Measurements from ENCODE around the gene FAM222B. TPM values are rescaled to one million over a fixed set of nuclear protein-coding genes. Genes with fewer than 3 reads are reported as not detected.

FAM222B gene, protein sequence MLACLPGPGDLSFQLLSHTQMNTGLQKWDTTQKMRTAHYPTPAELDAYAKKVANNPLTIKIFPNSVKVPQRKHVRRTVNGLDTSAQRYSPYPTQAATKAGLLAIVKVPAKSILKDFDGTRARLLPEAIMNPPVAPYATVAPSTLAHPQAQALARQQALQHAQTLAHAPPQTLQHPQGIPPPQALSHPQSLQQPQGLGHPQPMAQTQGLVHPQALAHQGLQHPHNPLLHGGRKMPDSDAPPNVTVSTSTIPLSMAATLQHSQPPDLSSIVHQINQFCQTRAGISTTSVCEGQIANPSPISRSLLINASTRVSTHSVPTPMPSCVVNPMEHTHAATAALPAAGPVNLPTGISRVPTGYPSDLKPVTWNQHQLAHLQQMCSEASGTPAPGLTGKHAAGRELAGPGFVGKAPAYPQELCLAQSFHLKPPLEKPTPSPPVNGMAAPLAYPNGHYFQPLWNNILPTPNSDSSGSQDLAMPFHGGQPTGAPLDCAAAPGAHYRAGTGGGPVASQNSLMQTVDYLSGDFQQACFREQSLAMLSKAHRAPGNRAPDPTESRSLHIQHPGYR
- 2.5 TPM for total RNA-seq
- 9.5 TPM for polyA plus RNA-seq
- long read RNA-seq, donor 1, partial matches to known transcripts = 6 of 6 reads
- long read RNA-seq, donor 1, other reads (novel, unspliced or antisense) = 0 of 6 reads
- long read RNA-seq, donor 2 = 0 reads
- long read RNA-seq, donor 3, full-length matches to known transcripts = 4 of 4 reads
- long read RNA-seq, donor 3, partial matches to known transcripts = 0 of 4 reads
- long read RNA-seq, donor 3, other reads (novel, unspliced or antisense) = 0 of 4 reads
- long read RNA-seq, donor 4, full-length matches to known transcripts = 2 of 2 reads
- long read RNA-seq, donor 4, partial matches to known transcripts = 0 of 2 reads
- long read RNA-seq, donor 4, other reads (novel, unspliced or antisense) = 0 of 2 reads
- long read RNA-seq, donor 5, full-length matches to known transcripts = 3 of 80 reads
- long read RNA-seq, donor 5, partial matches to known transcripts = 62 of 80 reads
- long read RNA-seq, donor 5, other reads (novel, unspliced or antisense) = 15 of 80 reads
- long read RNA-seq, donor 6, full-length matches to known transcripts = 3 of 19 reads
- long read RNA-seq, donor 6, partial matches to known transcripts = 7 of 19 reads
- long read RNA-seq, donor 6, other reads (novel, unspliced or antisense) = 9 of 19 reads
- long read RNA-seq, donor 7, full-length matches to known transcripts = 7 of 27 reads
- long read RNA-seq, donor 7, partial matches to known transcripts = 6 of 27 reads
- long read RNA-seq, donor 7, other reads (novel, unspliced or antisense) = 14 of 27 reads
- long read RNA-seq, donor 8, full-length matches to known transcripts = 4 of 4 reads
- long read RNA-seq, donor 8, partial matches to known transcripts = 0 of 4 reads
- long read RNA-seq, donor 8, other reads (novel, unspliced or antisense) = 0 of 4 reads
- long read RNA-seq, donor 9, full-length matches to known transcripts = 4 of 9 reads
- long read RNA-seq, donor 9, partial matches to known transcripts = 0 of 9 reads
- long read RNA-seq, donor 9, other reads (novel, unspliced or antisense) = 5 of 9 reads
- long read RNA-seq, donor 10, partial matches to known transcripts = 12 of 17 reads
- long read RNA-seq, donor 10, other reads (novel, unspliced or antisense) = 0 of 17 reads

- Histone ChIP-seq H3K4me1 (ENCODE audit: control insufficient read depth in 2 of 2, insufficient read depth in 2 of 2, low read length in 2 of 2) (peaks cover 0 to 11% of the 10 kb centered on the region in 2 donors), H3K27ac (ENCODE audit: low read depth in 1 of 2, low read length in 1 of 2) (peak within 1 kb of the TSS; percentile 63 to 78), H3K4me3 (ENCODE audit: low read length in 2 of 2) (peak within 1 kb of the TSS; percentile 63 to 88), H3K36me3 (ENCODE audit: control insufficient read depth in 2 of 2, insufficient read depth in 2 of 2, low read length in 1 of 2) (no peaks in the 10 kb centered on the region), H3K9me3 (ENCODE audit: control insufficient read depth in 2 of 2, insufficient read depth in 1 of 2, low read length in 1 of 2) (peaks cover 0 to 1% of the 10 kb centered on the region in 2 donors), H3K27me3 (ENCODE audit: control insufficient read depth in 2 of 2, insufficient read depth in 1 of 2, low read length in 1 of 2) (no peaks in the 10 kb centered on the region)
- peak; percentile 59 to 91 (median 74) for DNase-seq (ENCODE audit: low read depth in 6 of 9, low spot score in 9 of 9)
- WGBS = under 1% methylated on average over 44 of the region's 44 CpGs
Measured at GRCh38 chr17:28842282-28843012, at the start of gene FAM222B. Gene FAM222B, minus strand, starts transcription at chr17:28842790. Its CDS starts 76,123 bp downstream, at chr17:28766667.

- Histone ChIP-seq H3K4me3 (ENCODE audit: low read length in 2 of 2) (no peak overlapping the region), H3K27ac (ENCODE audit: low read depth in 1 of 2, low read length in 1 of 2) (peak overlapping the region in 1 of 2 donors; percentile 48), H3K9me3 (ENCODE audit: control insufficient read depth in 2 of 2, insufficient read depth in 1 of 2, low read length in 1 of 2) (no peaks in the 10 kb centered on the region), H3K27me3 (ENCODE audit: control insufficient read depth in 2 of 2, insufficient read depth in 1 of 2, low read length in 1 of 2) (no peaks in the 10 kb centered on the region), H3K36me3 (ENCODE audit: control insufficient read depth in 2 of 2, insufficient read depth in 2 of 2, low read length in 1 of 2) (no peaks in the 10 kb centered on the region), H3K4me1 (ENCODE audit: control insufficient read depth in 2 of 2, insufficient read depth in 2 of 2, low read length in 2 of 2) (peaks cover 14 to 31% of the 10 kb centered on the region in 2 donors)
- WGBS = 95% methylated on average over 4 of the region's 4 CpGs
- DNase-seq (ENCODE audit: low read depth in 6 of 9, low spot score in 9 of 9) = no peak
Measured at GRCh38 chr17:28892024-28892423, 49.4 kb upstream of the FAM222B start.

DNA sequence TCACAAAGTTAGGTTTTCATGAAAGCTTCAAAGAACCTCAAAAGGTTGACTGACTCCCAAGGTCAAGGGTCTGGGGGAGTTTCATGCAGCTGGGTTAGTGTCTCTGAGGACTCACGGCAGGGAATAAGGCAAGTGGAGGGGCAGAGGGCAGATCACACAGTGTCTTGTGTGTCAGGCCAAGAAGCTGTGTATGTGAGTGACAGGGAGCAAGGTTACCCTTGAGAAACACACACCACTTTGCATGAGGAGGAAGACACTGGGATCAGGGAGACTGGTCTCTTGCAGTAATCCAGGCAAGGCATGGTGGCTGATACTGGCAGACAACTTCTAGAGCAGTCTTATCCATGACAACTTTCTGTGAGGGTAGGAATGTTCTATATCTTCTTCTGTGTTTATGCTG, 48.6 kb upstream of the FAM222B start:
- H3K4me3 ChIP-seq (ENCODE audit: low read length in 2 of 2) = no peak overlapping the region
- 90% methylated on average over 1 of the region's 1 CpG for WGBS
- no peak overlapping the region for H3K27ac ChIP-seq (ENCODE audit: low read depth in 1 of 2, low read length in 1 of 2)
- H3K4me1 ChIP-seq (ENCODE audit: control insufficient read depth in 2 of 2, insufficient read depth in 2 of 2, low read length in 2 of 2) = peaks cover 9 to 25% of the 10 kb centered on the region in 2 donors
- no peaks in the 10 kb centered on the region for H3K36me3 ChIP-seq (ENCODE audit: control insufficient read depth in 2 of 2, insufficient read depth in 2 of 2, low read length in 1 of 2)
- H3K27me3 ChIP-seq (ENCODE audit: control insufficient read depth in 2 of 2, insufficient read depth in 1 of 2, low read length in 1 of 2) = no peaks in the 10 kb centered on the region
- H3K9me3 ChIP-seq (ENCODE audit: control insufficient read depth in 2 of 2, insufficient read depth in 1 of 2, low read length in 1 of 2) = no peaks in the 10 kb centered on the region
- DNase-seq (ENCODE audit: low read depth in 6 of 9, low spot score in 9 of 9) = no peak

DNA sequence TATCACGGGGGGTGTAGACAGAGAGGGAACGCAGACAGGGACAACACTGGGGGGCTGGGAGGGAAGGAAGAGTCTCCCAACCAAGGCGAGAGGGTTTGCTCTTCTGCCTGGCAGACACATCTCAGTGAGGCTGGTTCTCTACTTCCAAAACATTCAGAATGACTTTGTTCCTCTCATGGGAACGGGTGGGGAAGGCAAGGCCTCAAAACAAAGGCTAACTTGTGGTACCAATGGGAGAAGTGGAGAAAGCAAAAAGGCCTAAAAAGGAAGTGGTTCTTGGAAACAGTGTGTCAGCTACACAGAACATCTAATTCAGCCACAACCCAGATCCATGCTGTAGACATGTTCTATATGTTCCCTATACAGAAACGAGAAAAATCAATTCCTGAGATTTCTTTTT, 47.4 kb upstream of the FAM222B start:
- no peaks in the 10 kb centered on the region for H3K27me3 ChIP-seq (ENCODE audit: control insufficient read depth in 2 of 2, insufficient read depth in 1 of 2, low read length in 1 of 2)
- H3K27ac ChIP-seq (ENCODE audit: low read depth in 1 of 2, low read length in 1 of 2) = no peak overlapping the region
- peaks cover 7 to 9% of the 10 kb centered on the region in 2 donors for H3K36me3 ChIP-seq (ENCODE audit: control insufficient read depth in 2 of 2, insufficient read depth in 2 of 2, low read length in 1 of 2)
- WGBS = 92% methylated on average over 5 of the region's 5 CpGs
- no peaks in the 10 kb centered on the region for H3K9me3 ChIP-seq (ENCODE audit: control insufficient read depth in 2 of 2, insufficient read depth in 1 of 2, low read length in 1 of 2)
- no peak overlapping the region for H3K4me3 ChIP-seq (ENCODE audit: low read length in 2 of 2)
- peaks cover 4 to 19% of the 10 kb centered on the region in 2 donors for H3K4me1 ChIP-seq (ENCODE audit: control insufficient read depth in 2 of 2, insufficient read depth in 2 of 2, low read length in 2 of 2)
- no peak for DNase-seq (ENCODE audit: low read depth in 6 of 9, low spot score in 9 of 9)

- Histone ChIP-seq H3K27ac (ENCODE audit: low read depth in 1 of 2, low read length in 1 of 2) (no peak overlapping the region), H3K9me3 (ENCODE audit: control insufficient read depth in 2 of 2, insufficient read depth in 1 of 2, low read length in 1 of 2) (no peaks in the 10 kb centered on the region), H3K4me1 (ENCODE audit: control insufficient read depth in 2 of 2, insufficient read depth in 2 of 2, low read length in 2 of 2) (peaks cover 4 to 19% of the 10 kb centered on the region in 2 donors), H3K4me3 (ENCODE audit: low read length in 2 of 2) (no peak overlapping the region), H3K36me3 (ENCODE audit: control insufficient read depth in 2 of 2, insufficient read depth in 2 of 2, low read length in 1 of 2) (peaks cover 12 to 13% of the 10 kb centered on the region in 2 donors), H3K27me3 (ENCODE audit: control insufficient read depth in 2 of 2, insufficient read depth in 1 of 2, low read length in 1 of 2) (no peaks in the 10 kb centered on the region)
- no peak for DNase-seq (ENCODE audit: low read depth in 6 of 9, low spot score in 9 of 9)
- WGBS = 96% methylated on average over 7 of the region's 7 CpGs
Measured at GRCh38 chr17:28888832-28889231, 46.2 kb upstream of the FAM222B start.

GRCh38 chr17:28887871-28888471, 45.4 kb upstream of the FAM222B start:
- H3K9me3 ChIP-seq (ENCODE audit: control insufficient read depth in 2 of 2, insufficient read depth in 1 of 2, low read length in 1 of 2) = no peaks in the 10 kb centered on the region
- H3K4me1 ChIP-seq (ENCODE audit: control insufficient read depth in 2 of 2, insufficient read depth in 2 of 2, low read length in 2 of 2) = peaks cover 4 to 14% of the 10 kb centered on the region in 2 donors
- no peaks in the 10 kb centered on the region for H3K27me3 ChIP-seq (ENCODE audit: control insufficient read depth in 2 of 2, insufficient read depth in 1 of 2, low read length in 1 of 2)
- no peak overlapping the region for H3K4me3 ChIP-seq (ENCODE audit: low read length in 2 of 2)
- no peak overlapping the region for H3K27ac ChIP-seq (ENCODE audit: low read depth in 1 of 2, low read length in 1 of 2)
- peaks cover 16 to 18% of the 10 kb centered on the region in 2 donors for H3K36me3 ChIP-seq (ENCODE audit: control insufficient read depth in 2 of 2, insufficient read depth in 2 of 2, low read length in 1 of 2)
- 98% methylated on average over 12 of the region's 12 CpGs for WGBS
- no peak for DNase-seq (ENCODE audit: low read depth in 6 of 9, low spot score in 9 of 9)

GRCh38 chr17:28885951-28886350, 43.4 kb upstream of the FAM222B start:
- Histone ChIP-seq H3K9me3 (ENCODE audit: control insufficient read depth in 2 of 2, insufficient read depth in 1 of 2, low read length in 1 of 2) (no peaks in the 10 kb centered on the region), H3K27ac (ENCODE audit: low read depth in 1 of 2, low read length in 1 of 2) (no peak overlapping the region), H3K36me3 (ENCODE audit: control insufficient read depth in 2 of 2, insufficient read depth in 2 of 2, low read length in 1 of 2) (peaks cover 34 to 38% of the 10 kb centered on the region in 2 donors), H3K4me1 (ENCODE audit: control insufficient read depth in 2 of 2, insufficient read depth in 2 of 2, low read length in 2 of 2) (no peaks in the 10 kb centered on the region), H3K4me3 (ENCODE audit: low read length in 2 of 2) (no peak overlapping the region), H3K27me3 (ENCODE audit: control insufficient read depth in 2 of 2, insufficient read depth in 1 of 2, low read length in 1 of 2) (no peaks in the 10 kb centered on the region)
- 95% methylated on average over 10 of the region's 10 CpGs for WGBS
- DNase-seq (ENCODE audit: low read depth in 6 of 9, low spot score in 9 of 9) = no peak
